Islet of Langerhans (tissue), 1 donor: ENCODE results near the gene TMEM232.
"Not testable (repeated sequence)": the region's sequence is repeated elsewhere in the genome, so short reads cannot be mapped to it uniquely, and the experiment has no call there.

Experiments
- FAIRE-seq: peaks from one replicate; lab custom pipeline; 2011; peaks lifted over from hg19 to GRCh38; lab: Jason Lieb, UNC

TMEM232 gene

DNA sequence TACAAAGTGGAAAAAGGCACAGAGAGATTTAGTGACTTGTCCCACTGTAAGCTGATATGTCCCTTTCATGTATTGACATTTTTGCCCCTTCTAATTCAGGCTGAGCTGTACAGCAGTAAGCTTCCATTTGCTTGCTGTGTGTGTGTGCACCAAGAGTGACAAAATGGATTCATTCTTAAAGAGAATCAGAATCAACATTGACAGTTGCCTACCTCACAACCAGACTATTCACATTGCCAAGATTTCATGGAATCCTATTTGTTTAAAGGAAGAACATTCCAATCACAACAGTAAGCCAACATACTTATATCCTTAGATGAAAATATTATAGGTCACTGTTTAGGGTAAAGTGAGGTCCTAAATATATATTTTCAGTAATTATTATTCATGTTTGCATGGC is 102.6 kb downstream of the TMEM232 start:
- no peak for FAIRE-seq

DNA sequence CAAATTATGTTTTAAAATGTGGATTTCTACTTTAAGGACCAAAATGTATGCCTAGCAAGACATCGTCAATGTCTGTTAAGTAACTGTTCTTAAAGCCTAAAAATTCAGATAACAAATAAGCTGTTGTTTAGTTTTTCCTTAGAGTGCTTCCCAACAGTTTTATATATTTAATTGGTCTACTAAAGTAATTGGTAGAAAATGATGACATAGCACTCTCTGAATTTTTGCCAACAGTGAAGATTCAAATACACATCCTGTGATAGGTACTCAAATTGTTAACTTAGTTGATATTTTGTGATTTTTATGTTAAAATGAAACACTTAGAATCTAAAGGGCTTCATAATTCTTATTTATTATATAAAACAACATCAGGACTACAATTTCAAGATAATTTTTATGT is 107.5 kb downstream of the TMEM232 start:
- FAIRE-seq = no peak

DNA sequence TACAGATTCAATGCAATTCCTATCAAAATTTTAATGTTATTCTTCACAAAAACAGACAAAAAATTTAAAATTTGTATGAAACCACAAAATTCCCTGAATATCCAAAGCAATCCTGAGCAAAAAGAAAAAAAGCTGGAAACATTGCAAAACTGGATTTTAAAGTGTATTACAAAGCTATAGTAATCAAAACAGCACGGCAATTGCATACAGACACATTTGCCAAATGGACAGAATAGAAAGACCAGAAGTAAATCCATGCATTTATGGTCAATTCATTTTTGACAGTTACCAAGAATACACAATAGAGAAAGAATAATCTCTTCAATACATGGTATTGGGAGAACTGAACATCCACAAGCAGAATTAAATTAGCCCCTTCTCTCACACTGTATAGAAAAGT is 110.5 kb downstream of the TMEM232 start:
- no peak for FAIRE-seq

DNA sequence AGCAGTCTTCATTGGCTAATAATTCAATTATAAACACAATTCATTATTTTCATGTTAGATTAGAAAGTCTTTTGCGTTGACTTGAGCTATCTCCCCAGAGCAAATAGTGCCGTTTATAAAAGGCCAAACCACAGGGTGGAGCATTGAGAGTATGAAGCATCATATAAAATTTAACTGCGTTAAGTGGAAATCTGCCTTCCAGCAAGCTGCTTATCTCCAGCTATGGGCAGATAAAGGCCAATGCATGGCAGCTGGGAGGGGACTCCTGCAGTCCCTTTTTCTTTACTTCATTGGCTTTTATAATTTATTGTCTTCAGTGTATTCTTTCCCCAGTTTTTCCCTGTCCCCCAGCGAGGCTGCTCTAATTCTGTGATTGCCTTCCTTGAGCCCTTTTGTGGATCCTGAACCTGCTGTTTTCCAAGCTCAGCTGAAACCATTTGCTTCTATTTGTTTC is 113.7 kb downstream of the TMEM232 start:
- FAIRE-seq = no peak

DNA sequence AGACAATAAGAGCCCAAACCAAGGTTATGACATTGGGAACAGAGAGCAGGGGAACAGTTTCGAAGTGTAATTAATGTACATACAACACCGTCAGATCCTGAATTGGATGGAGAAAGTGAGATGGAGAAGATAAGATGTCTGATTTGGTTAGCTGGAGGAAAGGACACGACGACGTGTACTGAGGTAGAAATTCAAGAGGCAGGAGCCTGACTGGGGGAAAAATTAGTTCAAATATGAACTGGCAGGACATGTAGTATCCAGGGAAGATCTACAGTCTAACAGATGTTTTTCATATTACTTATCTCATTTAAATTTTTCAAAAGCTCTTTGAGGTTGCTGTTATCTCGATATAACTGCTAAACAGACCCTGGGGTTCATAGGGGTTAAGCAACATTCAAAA is 114.7 kb downstream of the TMEM232 start:
- FAIRE-seq = no peak

DNA sequence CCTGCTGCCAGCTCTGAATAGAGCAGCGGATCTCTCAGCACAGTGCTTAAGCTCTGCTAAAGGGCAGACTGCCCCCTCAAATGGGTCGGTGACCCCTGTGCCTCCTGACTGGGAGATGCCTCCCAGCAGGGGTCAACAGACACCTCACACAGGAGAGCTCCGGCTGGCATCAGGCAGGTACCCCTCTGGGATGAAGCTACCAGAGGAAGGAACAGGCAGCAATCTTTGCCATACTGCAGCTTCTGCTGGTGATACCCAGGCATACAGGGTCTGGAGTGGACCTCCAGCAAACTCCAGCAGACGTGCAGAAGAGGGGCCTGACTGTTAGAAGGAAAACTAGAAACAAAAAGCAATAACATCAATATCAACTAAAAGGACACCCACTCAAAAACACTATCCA is 131.6 kb downstream of the TMEM232 start:
- FAIRE-seq = no peak

DNA sequence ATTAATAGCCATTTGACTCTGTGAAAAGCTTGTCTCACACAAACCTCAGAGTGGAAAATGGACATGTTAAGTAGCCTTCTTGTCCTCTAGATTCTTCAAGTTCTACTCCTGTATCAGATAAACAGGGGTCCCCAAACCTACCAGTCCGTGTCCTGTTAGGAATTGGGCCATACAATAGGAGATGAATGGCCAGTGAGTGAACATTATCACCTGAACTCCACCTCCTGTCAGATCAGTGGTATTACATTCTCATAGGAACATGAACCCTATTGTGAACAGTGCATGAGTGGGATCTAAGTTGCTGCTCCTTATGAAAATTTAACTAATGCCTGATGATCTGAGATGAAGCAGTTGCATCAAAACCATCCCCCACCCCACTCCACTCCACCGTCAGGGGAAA is 136.3 kb downstream of the TMEM232 start:
- FAIRE-seq = no peak

DNA sequence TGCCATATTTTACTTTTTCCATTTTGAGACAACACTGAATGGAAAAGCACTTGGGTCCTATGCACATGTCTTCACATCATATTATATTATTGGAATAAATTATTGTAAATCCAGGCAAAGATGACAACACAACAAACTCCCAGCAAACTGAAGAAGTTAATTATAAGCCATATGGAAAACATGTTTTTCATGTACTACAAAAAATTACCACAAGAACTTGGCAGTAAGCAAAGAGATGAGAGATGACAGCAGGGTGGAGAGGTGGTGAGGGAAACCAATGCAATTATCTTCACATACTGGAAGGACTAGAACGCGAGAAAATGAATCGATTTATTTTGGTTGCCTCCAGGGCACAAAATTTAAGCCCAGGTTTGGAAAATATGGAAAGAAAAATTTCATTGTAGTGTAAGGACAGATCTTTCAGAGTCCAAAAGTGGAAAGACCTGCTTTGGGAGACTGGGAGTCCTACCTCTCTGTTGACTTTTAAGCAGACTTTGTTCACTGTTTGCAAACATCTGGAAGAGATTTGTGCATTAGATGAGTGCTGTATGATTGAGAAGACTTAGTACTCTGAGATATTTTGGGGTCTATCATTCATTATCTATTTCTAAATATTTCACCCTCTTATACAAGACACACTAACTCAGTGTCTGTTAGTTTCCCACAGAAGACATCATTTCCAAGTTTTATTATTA is 138.0 kb downstream of the TMEM232 start:
- FAIRE-seq = no peak

DNA sequence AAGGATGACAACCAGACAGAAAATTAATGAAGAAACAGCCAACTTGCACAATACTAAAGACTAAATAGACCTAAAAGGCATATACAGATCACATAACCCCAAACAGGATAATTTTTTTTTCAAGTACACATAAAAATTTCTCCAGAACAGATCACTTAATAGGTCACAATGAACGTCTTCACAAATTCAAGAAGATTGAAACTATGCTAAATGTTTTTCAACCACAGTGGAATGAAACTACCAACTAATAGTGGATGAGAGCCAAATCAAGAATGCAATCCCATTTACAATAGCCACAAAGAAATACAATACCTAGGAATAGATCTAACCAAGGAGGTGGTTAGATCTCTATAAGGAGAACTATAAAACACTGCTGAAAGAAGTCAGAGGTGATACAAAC is 145.8 kb downstream of the TMEM232 start:
- FAIRE-seq = no peak

DNA sequence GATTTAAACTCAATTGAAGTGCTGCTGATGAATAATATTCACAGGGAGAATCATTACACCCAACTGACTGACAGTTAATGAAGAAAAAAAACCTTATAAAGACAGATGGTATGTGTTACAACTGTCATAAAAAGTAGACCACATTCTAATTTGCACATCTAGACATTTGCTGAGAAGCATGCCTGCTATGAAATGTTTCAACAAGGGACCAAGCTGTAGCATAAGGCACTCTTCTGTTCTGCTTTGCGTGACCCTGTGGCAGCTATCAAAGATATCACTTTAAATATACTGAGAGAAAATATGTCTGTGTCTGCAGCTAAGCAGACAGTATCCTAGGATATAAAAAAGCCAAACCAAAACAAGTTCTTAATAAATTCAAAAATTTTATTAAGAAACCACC is 153.7 kb downstream of the TMEM232 start:
- FAIRE-seq = no peak

DNA sequence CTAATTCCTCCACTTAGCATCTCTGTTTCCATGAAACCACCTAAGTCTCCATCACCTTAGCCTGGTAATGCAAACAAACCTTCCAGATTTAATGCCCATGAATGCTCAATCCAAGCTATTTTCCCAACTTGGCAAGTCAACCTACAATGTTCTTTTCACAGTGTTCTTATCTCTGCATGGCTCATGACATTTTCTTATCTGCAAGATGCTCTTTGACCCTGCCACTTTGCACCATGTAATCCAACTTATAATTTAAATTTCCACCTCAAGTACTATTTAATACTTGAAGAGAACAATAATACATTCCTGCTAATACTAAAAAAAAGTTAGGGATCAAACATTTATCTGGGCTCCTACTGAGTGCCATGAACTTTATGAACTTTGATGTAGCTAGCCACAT is 164.3 kb downstream of the TMEM232 start:
- FAIRE-seq = no peak

DNA sequence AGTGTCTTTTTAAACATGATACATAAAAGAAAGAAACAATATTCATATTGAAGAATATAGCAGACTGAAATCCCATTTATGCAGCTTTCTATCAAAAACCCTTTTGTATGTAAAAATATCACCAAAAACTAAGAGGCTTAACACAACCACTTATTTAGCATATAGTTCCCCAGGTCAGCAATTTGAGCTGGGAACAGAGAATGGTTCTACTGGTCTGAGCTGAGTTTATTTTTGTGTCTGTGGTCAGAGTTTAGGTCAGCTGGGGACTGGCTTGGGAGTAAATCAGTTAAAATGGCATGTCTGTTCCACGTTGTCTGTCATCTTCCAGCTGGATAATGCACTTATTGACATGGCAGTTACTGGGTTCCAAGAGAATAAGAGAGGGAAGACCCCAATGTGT is 165.0 kb downstream of the TMEM232 start:
- FAIRE-seq = no peak

DNA sequence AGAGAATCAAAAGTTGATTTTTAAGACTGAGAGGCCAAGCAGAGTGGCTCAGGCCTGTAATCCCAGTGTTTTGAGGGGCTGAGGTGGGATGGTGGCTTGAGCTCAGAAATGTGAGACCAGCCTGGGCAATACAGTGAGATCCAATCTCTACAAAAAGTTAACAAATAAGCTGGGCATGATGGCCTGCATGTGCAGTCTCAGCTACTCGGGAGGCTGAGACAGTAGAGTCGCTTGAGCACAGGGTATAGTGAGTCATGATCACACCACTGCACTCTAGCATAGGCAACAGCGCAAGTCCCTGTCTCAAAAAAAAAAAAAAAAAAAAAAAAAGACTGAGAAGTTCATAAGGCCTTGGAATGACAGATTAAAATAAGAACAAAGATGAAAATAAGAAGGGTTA is 177.2 kb downstream of the TMEM232 start:
- no peak for FAIRE-seq

DNA sequence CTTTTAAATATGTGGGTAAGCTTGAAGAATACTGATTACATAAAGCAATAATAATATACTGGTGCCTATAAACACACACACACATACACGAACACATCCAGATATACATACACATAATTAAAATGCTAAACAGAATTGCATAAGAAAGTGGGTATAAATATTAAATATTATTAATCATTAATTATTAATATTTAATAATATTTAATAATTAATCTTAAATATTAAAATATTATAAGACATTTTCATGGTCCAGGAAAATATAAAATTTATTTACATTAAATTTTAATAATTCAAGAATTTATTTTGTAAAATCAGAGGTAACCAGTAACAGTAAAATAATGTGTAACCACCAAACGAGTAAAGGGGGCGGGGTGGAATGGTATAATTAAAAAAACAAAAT is 178.3 kb downstream of the TMEM232 start:
- peak; percentile 13 for FAIRE-seq

DNA sequence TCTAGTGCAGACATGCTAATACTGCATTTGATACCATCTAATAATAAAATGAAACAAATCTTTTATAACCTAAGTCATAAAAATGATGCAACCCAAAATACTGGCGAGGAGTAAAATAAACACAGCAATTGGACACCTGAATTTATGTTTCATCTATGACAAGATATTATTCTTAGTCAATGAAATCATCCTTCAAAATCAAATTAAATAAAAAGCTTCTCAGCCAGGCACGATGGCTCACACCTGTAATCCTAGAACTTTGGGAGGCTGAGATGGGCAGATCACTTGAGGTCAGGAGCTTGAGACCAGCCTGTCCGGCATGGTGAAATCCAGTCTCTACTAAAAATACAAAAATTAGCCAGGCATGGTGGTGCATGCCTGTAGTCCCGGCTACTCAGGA is 179.0 kb downstream of the TMEM232 start:
- no peak for FAIRE-seq

DNA sequence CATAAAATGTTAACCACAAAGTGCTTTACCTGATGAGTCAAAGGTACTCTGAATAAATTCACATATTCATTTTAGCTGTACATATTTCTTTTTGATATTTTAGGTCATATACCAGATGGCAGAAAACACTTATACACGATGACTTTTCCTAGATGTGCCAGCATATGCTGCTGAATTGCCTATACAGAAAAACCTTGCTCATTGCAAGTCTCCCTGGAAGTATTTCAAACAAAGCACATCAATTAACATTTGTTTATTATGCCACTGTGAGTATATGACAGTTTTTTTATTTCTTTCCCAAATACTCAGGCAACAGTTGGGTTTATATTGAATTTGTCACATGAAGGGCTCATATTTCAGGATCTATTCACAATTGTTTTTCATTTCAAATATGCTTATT is 180.8 kb downstream of the TMEM232 start:
- FAIRE-seq = no peak

DNA sequence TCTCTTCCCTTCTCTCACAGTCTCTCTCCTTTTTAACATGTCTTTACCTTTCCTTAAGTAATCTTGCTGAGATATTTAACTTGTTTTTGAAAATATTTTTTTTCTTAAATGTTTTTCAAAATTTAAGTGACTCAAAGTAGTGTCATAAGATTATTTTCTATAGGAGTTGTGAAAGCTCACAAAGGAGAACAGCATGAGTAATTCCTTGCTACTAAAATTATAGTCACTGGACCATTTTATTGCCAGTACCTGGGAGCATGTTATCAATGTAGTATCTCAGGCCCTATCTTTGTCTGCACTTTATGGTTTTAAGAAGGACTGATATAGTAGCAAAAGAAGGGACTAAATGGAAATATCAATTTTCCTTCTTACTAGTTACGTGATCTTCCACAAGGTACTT is 181.9 kb downstream of the TMEM232 start:
- FAIRE-seq = no peak

DNA sequence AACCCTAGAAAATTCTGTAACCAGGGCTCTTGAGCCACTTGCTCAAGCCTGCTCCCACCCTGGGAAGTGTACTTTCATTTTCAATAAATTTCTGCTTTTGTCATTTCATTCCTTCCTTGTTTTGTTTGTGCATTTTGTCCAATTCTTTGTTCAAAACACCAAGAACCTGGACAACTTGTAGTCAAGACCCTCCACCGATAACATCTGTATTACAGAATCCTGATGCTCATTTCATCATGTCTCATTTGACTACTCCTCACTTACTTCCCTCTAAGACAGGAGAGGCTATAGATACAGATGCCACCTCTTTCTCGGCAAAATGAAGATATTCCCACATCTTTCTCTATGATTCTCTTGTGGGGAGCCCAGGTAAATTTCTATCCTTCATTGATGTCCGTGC is 183.5 kb downstream of the TMEM232 start:
- FAIRE-seq = no peak

DNA sequence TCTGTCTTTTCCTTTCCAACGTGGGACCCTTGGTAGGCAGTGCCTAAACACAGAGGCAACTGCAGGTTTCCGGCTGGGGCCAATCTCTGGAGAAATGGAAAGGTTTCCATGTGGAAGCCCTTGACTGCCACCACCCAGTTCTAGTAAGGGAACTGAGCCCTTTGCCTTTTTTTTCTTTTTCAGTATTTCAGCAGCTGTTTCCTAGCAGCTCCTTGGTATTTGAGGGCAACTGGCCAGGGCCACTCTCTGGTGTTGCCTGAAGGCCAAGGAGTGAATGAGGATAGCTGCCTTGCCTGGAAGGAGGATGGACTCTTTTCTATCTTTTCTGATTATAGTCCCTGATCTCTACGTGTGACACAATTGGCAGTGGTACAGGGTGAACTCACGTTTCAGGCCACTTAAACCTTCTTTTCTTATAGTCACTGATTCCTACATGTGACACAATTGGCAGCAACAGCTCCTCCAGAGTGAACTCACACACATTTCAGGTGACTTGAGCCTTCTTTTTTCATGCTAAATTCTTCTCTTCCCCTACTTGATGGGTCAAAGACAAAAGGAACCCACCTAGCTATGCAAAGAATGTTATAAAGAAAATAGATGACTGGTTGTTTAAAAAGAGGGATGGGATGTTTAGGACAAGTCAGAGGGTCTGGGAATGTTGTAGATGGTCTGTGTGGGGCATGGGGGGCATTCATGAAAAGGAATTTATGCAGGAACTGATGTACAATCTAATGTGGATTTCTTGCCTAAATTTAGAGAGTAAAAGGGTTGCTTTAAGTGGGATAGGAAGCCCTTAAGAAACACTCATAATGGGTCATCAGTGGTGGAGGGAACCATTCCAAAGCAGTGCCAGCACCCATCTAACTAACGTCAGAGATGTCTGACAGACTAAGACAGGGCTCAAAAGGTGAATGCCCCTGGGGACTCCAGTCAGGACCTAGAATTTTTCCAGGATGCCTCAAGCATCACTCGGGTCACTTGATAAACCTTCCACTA is 190.1 kb downstream of the TMEM232 start:
- FAIRE-seq = no peak

DNA sequence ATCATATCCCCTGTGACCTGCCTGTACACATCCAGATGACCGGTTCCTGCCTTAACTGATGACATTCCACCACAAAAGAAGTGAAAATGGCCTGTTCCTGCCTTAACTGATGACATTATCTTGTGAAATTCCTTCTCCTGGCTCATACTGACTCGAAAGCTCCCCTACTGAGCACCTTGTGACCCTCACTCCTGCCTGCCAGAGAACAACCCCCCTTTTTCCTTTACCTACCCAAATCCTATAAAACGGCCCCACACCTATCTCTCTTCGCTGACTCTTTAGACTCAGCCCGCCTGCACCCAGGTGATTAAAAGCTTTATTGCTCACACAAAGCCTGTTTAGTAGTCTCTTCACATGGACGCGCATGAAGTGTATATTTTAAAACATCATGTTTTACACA is 191.3 kb downstream of the TMEM232 start:
- FAIRE-seq = not testable (repeated sequence)

DNA sequence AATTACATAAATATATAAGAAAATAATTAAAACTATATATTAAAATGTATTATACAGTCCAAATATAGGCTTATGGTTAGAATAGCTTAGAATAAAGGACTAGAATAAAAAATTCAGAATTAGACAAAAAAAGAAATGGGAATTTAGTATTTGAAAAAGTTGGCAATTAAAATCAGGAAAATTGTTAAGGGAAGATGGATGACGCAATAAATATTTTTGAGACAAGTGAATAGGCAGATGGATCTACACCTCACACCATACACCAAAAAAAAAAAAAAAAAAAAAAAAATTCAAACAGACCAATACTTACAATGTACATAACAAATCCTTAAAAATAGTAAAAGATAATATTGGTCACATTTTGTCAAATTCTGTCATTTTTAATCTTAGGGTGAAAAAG is 200.7 kb downstream of the TMEM232 start:
- peak; percentile 17 for FAIRE-seq

DNA sequence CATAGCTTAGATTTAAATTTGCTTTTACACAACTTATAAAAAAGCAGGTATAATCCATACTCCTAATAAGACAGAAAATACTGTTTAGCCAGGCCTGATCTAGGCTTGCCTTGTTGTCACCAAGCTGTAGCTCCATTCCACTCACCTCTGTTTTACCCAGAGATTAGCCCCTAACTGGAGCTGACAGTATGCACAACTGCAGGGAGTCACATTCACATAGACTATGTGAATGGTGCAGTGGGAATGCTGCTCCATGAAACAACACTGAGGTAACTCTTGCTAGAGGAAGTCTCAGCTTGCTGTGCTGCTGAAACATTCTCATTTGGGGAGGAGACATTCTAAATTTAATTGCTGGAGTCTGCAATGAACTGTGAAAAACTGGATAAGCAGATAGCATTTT is 209.1 kb downstream of the TMEM232 start:
- no peak for FAIRE-seq

DNA sequence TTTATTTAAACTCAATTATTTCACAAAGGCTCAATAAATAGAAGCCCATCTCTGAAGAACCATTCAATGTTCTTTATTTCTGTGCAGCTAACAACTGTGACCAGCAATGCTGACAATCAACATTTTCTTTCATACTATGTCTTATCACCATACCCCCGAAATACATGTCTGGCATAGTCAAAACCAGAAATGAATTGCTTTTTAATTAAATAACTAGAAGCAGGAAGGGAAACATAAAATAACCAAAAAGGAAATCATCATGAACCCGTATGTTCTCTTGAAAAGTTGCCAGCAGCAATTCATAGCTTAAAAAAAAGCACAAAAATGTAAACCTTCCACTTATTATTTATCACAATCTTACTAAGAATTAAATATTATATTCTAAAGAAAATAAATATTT is 212.4 kb downstream of the TMEM232 start:
- no peak for FAIRE-seq

DNA sequence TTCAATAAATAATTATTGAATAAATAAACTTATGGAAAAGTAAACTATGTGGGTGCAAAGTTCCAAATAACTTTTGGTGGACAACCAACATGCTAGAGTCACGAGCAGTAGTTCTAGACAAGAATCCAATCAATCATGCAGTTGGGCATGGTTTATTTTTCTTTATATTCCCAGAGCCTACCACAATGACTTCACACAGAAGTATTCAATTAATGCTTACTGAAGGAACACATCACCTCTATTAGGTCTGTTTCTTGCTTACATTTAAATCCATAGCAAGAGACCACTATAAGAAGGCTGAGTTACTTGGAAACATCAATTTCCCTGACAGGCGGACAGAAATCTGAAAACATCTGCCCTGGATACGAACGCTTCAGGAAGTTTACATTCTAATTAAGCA is 214.2 kb downstream of the TMEM232 start:
- FAIRE-seq = no peak
